Measurements from ENCODE around the gene CACNA1C.

DNA sequence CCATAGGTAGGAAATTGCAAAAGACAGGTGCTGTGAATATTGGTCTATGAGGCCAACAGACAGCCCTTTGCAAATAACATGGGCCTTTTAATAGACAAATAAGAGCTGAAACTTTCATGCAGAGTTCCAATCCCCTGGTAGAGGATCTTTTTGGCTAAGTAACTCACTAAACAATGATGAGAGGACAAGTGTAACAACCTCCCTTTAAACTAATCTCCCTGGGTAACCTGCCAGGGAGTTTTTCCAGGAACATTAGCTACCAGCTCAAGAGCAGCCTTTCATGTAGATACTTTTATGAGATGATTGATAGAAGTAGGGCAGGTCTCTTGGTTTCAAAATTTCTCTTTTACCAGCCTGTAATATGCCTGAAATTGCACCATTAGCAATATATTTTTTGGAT lies 13.8 kb upstream of the CACNA1C start:
- TF ChIP-seq, protein P1, sequence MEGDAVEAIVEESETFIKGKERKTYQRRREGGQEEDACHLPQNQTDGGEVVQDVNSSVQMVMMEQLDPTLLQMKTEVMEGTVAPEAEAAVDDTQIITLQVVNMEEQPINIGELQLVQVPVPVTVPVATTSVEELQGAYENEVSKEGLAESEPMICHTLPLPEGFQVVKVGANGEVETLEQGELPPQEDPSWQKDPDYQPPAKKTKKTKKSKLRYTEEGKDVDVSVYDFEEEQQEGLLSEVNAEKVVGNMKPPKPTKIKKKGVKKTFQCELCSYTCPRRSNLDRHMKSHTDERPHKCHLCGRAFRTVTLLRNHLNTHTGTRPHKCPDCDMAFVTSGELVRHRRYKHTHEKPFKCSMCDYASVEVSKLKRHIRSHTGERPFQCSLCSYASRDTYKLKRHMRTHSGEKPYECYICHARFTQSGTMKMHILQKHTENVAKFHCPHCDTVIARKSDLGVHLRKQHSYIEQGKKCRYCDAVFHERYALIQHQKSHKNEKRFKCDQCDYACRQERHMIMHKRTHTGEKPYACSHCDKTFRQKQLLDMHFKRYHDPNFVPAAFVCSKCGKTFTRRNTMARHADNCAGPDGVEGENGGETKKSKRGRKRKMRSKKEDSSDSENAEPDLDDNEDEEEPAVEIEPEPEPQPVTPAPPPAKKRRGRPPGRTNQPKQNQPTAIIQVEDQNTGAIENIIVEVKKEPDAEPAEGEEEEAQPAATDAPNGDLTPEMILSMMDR (conservative IDR thresholded peaks at IDR 0.05; ENCODE audit: low read length): no peak
- TF ChIP-seq EZH2phosphoT487 (IDR thresholded peaks at IDR 0.05; ENCODE audit: borderline replicate concordance, low read depth, low read length): no peak
